ENCODE results near the gene AP5B1. TPM values are rescaled to one million over a fixed set of nuclear protein-coding genes. Genes with fewer than 3 reads are reported as not detected.
A peak's percentile ranks its signal among the peaks of the same experiment; 100 is the strongest.

Gene AP5B1
- total and polyA plus RNA-seq, 2 of the 8 experiments (the other 6 are each of a cell fraction or from before 2014, with no cell fraction given): 7.6 to 10.0 TPM

GRCh38 chr11:65786786-65787636 lies 6.2 kb upstream of the AP5B1 start, which contains the start of gene OVOL1 (continued):
- no peak for TF ChIP-seq CHD7 (IDR thresholded peaks at IDR 0.05; ENCODE audit: insufficient replicate concordance, low read length)
- no peak for TF ChIP-seq USF2 (IDR thresholded peaks at IDR 0.05; ENCODE audit: low read length)
- TF ChIP-seq MAX (IDR thresholded peaks at IDR 0.05): no peak; the same call in 1 of the 2 replicates
- TF ChIP-seq HDAC2 (IDR thresholded peaks at IDR 0.05; ENCODE audit: borderline replicate concordance in 1 of 2, low read depth in 2 of 2, low read length in 2 of 2): 0 out of 4 replicates have a peak, but pooled peaks of 1 of the 2 experiments have one; percentile 69
- TF ChIP-seq CHD2 (IDR thresholded peaks at IDR 0.05; ENCODE audit: low read length): no peak
- TF ChIP-seq GTF2F1 (IDR thresholded peaks at IDR 0.05; ENCODE audit: borderline replicate concordance, low read depth, low read length): no peak
- no peak for TF ChIP-seq POLR2A (IDR thresholded peaks at IDR 0.05; ENCODE audit: control extremely low read depth in 1 of 2, low read depth in 2 of 2, low read length in 2 of 2)
- no peak for TF ChIP-seq SP2 (IDR thresholded peaks at IDR 0.05; ENCODE audit: low read length)
